Upper lobe of left lung (tissue), 6 donors: ENCODE measurements around the gene KRTAP5-3. TPM values are rescaled to one million over a fixed set of nuclear protein-coding genes. Genes with fewer than 3 reads are reported as not detected.
A peak's percentile ranks its signal among the peaks of the same experiment; 100 is the strongest.

ENCODE experiments used
- ATAC-seq, 2 donors: fragments of 200-7000 bp; cut with Tn5 transposase; one replicate each; pipeline ENCODE4 v1.9.1; 2022; ENCODE audit warnings: mild to moderate bottlenecking in 2 of 2, moderate library complexity in 2 of 2; ENCODE audit not compliant: low FRiP score in 2 of 2
- DNase-seq, 2 donors: peaks; one replicate each; pipeline ENCODE4 v3.0.0-alpha.2; 2019 to 2020
- H3K27ac ChIP-seq, 4 donors: fragments of 200-600 bp; sonication (generic); one replicate each; pipeline ENCODE4 v1.5.1; 2016 to 2019
- H3K27me3 ChIP-seq, 4 donors: fragments of 200-600 bp; sonication (generic); one replicate each; pipeline ENCODE4 v1.5.1; 2017 to 2019
- H3K36me3 ChIP-seq, 4 donors: fragments of 200-600 bp; sonication (generic); one replicate each; pipeline ENCODE4 v1.5.1; 2016 to 2019
- H3K4me1 ChIP-seq, 4 donors: fragments of 200-600 bp; sonication (generic); one replicate each; pipeline ENCODE4 v1.5.1; 2018 to 2019
- H3K4me3 ChIP-seq, 4 donors: fragments of 200-600 bp; sonication (generic); one replicate each; pipeline ENCODE4 v1.5.1; 2017 to 2019; ENCODE audit warnings: mild to moderate bottlenecking in 2 of 4, moderate library complexity in 1 of 4
- H3K9me3 ChIP-seq, 4 donors: fragments of 200-600 bp; sonication (generic); one replicate each; pipeline ENCODE4 v1.5.1; 2018 to 2019
- CTCF ChIP-seq, 6 experiments: fragments of 450-650 bp in 4 of 6; fragments of 200-600 bp in 2 of 6; sonication (generic) in 2 of 6; IDR thresholded peaks; one replicate each; pipeline ENCODE4 v1.5.1; 2016 to 2019; ENCODE audit warnings: antibody characterized with exemption in 6 of 6
- EP300 ChIP-seq, 4 donors: sonication (generic); formaldehyde crosslinking; IDR thresholded peaks; one replicate each; pipeline ENCODE4 v1.5.1; 2017; ENCODE audit warnings: antibody characterized with exemption in 4 of 4, control low read depth in 2 of 4
- POLR2A ChIP-seq, 4 donors: fragments of 450-650 bp; IDR thresholded peaks; one replicate each; pipeline ENCODE4 v1.5.1; 2016 to 2017; ENCODE audit warnings: antibody characterized with exemption in 4 of 4, mild to moderate bottlenecking in 2 of 4
- POLR2AphosphoS5 ChIP-seq, 2 donors: sonication (generic); formaldehyde crosslinking; IDR thresholded peaks; one replicate each; pipeline ENCODE4 v1.5.1; 2017; ENCODE audit warnings: antibody characterized with exemption in 2 of 2
- WGBS, 2 donors: methylation state at CpG; one replicate each; pipeline ENCODE4 v1.1.5; 2017 to 2018; 5-methylcytosine and 5-hydroxymethylcytosine counted together
- total RNA-seq, 6 donors: library from RNA; depleted of rRNA in 4 of 6; stranded (reverse); fragments of >200 nt in 4 of 6; gene quantifications; one replicate each; pipeline versions ENCODE4 v1.1.0 to v1.2.1, GENCODE V29; 2016 to 2021
- donor health status: DM: no; HTN: no; CAD: no; lungs with moderate emphysema.
- donor health status: DM: no; HTN: yes; CAD: no; lungs with severe emphysema.

The KRTAP5-3 gene
- total RNA-seq, 6 donors from 2014 or later = not detected

DNA sequence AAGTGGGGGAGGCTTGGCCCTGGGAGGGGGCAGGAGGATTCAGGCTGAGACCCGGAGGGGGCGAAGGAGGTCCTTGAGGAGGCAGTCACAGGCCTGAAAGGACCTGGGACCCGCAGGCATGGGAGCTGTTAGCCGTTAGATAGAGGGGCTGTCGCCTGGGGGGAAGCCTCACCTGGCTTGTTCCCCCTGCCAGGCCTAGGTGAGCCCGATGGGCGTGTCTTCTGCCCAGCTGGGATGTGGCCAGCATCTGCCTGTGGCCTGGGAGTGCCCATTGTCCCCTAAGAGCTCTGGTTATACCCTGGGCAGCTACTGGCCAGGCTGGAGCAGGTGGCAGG lies 34.4 kb downstream of the KRTAP5-3 start:
- 4 to 11% methylated on average over 5 to 7 of the region's 7 CpGs for WGBS, 2 donors
- peak overlapping the region; percentile 75 to 90 (median 82) for H3K27ac ChIP-seq
- peak; percentile 29 to 85 for ATAC-seq
- H3K4me3 ChIP-seq = peak overlapping the region in 3 of 4 donors; percentile 58 to 61 (median 59)
- peaks cover 0 to 20% (median 6%) of the 10 kb centered on the region in 4 donors for H3K27me3 ChIP-seq
- peaks cover 30 to 52% (median 36%) of the 10 kb centered on the region in 4 donors for H3K4me1 ChIP-seq
- TF ChIP-seq POLR2A (IDR thresholded peaks at IDR 0.05) = peak in 1 of 4 donors; percentile 55
- no peak for TF ChIP-seq EP300 (IDR thresholded peaks at IDR 0.05)
- TF ChIP-seq POLR2AphosphoS5 (IDR thresholded peaks at IDR 0.05) = peak in 1 of 2 donors; percentile 35
- H3K36me3 ChIP-seq = no peaks in the 10 kb centered on the region
- peak; percentile 79 to 87 for DNase-seq
- peaks cover 0 to 8% (median 6%) of the 10 kb centered on the region in 4 donors for H3K9me3 ChIP-seq

DNA sequence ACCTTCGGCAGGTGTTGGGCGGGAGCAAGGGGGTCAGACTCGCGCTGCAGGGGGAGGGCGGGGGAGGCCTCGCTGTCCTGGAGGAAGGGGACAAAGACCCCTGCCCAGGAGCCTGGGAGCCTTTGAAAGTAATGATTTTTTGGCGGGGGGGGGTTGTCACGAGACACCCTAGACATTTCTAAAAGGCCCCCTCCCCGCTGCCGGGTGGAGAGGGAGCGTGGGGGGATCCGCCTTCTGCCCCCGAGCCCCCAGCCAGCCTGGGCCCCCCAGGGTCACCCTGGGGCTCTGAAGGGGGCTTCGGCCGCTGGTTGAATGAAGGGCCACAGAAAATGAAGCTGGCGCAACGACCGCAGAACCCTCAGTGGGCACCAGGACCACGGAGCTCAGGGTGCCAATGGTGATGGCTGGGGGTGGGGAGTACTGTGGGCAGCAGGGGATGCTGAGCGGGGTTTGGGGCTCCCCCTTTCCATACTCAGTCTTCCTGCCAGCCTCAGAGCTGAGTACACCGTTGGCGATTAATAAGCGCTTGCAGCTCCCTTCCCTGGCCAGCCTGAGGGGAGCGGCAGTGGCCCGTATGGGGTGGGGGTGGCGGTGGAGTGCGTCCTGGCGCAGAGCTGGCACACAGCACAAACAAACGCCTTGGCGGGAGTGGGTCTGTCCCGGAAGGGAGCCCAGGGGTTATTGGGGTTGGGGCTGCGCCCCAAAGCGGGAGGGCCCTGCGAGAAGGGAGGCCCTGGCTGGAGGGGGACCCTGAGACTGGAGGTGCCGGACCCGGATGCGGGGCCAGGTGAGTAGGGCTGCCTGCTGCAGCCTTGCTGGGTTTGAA lies 35.0 kb downstream of the KRTAP5-3 start:
- Histone ChIP-seq H3K4me3 (peak overlapping the region; percentile 58 to 72 (median 60)), H3K4me1 (peaks cover 30 to 57% (median 36%) of the 10 kb centered on the region in 4 donors), H3K27me3 (peaks cover 0 to 20% (median 6%) of the 10 kb centered on the region in 4 donors), H3K27ac (peak overlapping the region; percentile 75 to 90 (median 82)), H3K9me3 (peaks cover 0 to 2% (median 2%) of the 10 kb centered on the region in 4 donors), H3K36me3 (no peaks in the 10 kb centered on the region)
- no peak for TF ChIP-seq POLR2A (IDR thresholded peaks at IDR 0.05)
- TF ChIP-seq POLR2AphosphoS5 (IDR thresholded peaks at IDR 0.05) = no peak
- peak in 1 of 6 experiments; percentile 13 for TF ChIP-seq CTCF (IDR thresholded peaks at IDR 0.05)
- TF ChIP-seq EP300 (IDR thresholded peaks at IDR 0.05) = no peak
- peak in 1 of 2 donors; percentile 81 for DNase-seq
- peak in 1 of 2 donors; percentile 51 for ATAC-seq
- 1 to 7% methylated on average over 18 to 29 of the region's 37 CpGs for WGBS, 2 donors

- H3K27me3 ChIP-seq = peaks cover 0 to 20% (median 6%) of the 10 kb centered on the region in 4 donors
- WGBS, 2 donors = 0% methylated on average over 22 of the region's 124 CpGs; no CpG with 5 or more reads in 1 of the 2 donors
Observed at GRCh38 chr11:1572197-1573076, 35.8 kb downstream of the KRTAP5-3 start, which contains the start of gene DUSP8. TSS of gene DUSP8 (minus strand) at chr11:1572271. CDS start at chr11:1565826, 6,445 bp downstream.

GRCh38 chr11:1571760-1572196 lies 36.5 kb downstream of the KRTAP5-3 start:
- TF ChIP-seq POLR2A (IDR thresholded peaks at IDR 0.05) (no peak), EP300 (IDR thresholded peaks at IDR 0.05) (no peak), POLR2AphosphoS5 (IDR thresholded peaks at IDR 0.05) (no peak), CTCF (IDR thresholded peaks at IDR 0.05) (no peak)
- Histone ChIP-seq H3K9me3 (no peaks in the 10 kb centered on the region), H3K27me3 (peaks cover 0 to 20% (median 6%) of the 10 kb centered on the region in 4 donors), H3K36me3 (no peaks in the 10 kb centered on the region), H3K4me1 (peaks cover 30 to 58% (median 36%) of the 10 kb centered on the region in 4 donors), H3K4me3 (peak overlapping the region; percentile 58 to 76 (median 66)), H3K27ac (peak overlapping the region; percentile 58 to 80 (median 72))
- WGBS, 2 donors = 0 to 1% methylated on average over 2 to 32 of the region's 91 CpGs
- no peak for ATAC-seq
- no peak for DNase-seq

More at GRCh38 chr11:1572197-1573076, 35.8 kb downstream of the KRTAP5-3 start, which contains the start of gene DUSP8:
- peak; percentile 85 to 98 for DNase-seq
- no peak for TF ChIP-seq EP300 (IDR thresholded peaks at IDR 0.05)
- no peak for TF ChIP-seq CTCF (IDR thresholded peaks at IDR 0.05)
- peak in 1 of 4 donors; percentile 45 for TF ChIP-seq POLR2A (IDR thresholded peaks at IDR 0.05)
- peak in 1 of 2 donors; percentile 34 for TF ChIP-seq POLR2AphosphoS5 (IDR thresholded peaks at IDR 0.05)
- ATAC-seq = peak; percentile 48 to 83
- Histone ChIP-seq H3K9me3 (no peaks in the 10 kb centered on the region), H3K27ac (peak within 1 kb of the TSS; percentile 75 to 90 (median 82)), H3K36me3 (no peaks in the 10 kb centered on the region), H3K4me3 (peak within 1 kb of the TSS; percentile 58 to 76 (median 66)), H3K4me1 (peaks cover 30 to 58% (median 36%) of the 10 kb centered on the region in 4 donors)
